K562 (cell line): Measurements from ENCODE around the gene ANP32B. TPM values are rescaled to one million over a fixed set of nuclear protein-coding genes. Genes with fewer than 3 reads are reported as not detected.

Experiments
- ARID3B ChIP-seq: fragments of 250-450 bp; sonication (Bioruptor Pico); IDR thresholded peaks from 2 replicates; pipeline ENCODE4 v1.4.0; 2020; ENCODE audit warnings: borderline replicate concordance
- ETV6 ChIP-seq, 3 experiments: fragments of 150-350 bp in 1 of 3; sonication (generic) in 1 of 3; formaldehyde crosslinking in 1 of 3; IDR thresholded peaks; 2 replicates each; pipeline versions ENCODE4 v1.6.1 to v1.8.0; 2014 to 2022; ENCODE audit warnings: borderline replicate concordance in 2 of 3, low read depth in 2 of 3, antibody characterized with exemption in 1 of 3, low read length in 1 of 3, mild to moderate bottlenecking in 1 of 3, missing genetic modification reagents in 1 of 3
- HOMEZ ChIP-seq: fragments of 250-450 bp; sonication (Bioruptor Pico); IDR thresholded peaks from 2 replicates; pipeline ENCODE4 v1.4.0; 2020; ENCODE audit warnings: mild to moderate bottlenecking, moderate library complexity
- MCM2 ChIP-seq: fragments of 450-650 bp; IDR thresholded peaks from 2 replicates; pipeline ENCODE4 v1.6.1; 2017; ENCODE audit warnings: low read depth, mild to moderate bottlenecking
- MYC ChIP-seq, 2 experiments: fragments of 250-450 bp in 1 of 2; sonication (Bioruptor Pico) in 1 of 2; IDR thresholded peaks; 2 replicates each; pipeline versions ENCODE4 v1.5.1 to v1.6.1; 2012 to 2021; ENCODE audit warnings: low read depth in 2 of 2, borderline replicate concordance in 1 of 2, improper control_type of control experiment in 1 of 2, low read length in 1 of 2, mild to moderate bottlenecking in 1 of 2, moderate library complexity in 1 of 2
- NCOA2 ChIP-seq, 2 experiments: fragments of 450-650 bp; IDR thresholded peaks; 2 replicates each; pipeline ENCODE4 v1.6.1; 2018; ENCODE audit warnings: mild to moderate bottlenecking in 2 of 2, moderate library complexity in 1 of 2; ENCODE audit not compliant: partially characterized antibody in 2 of 2
- NRF1 ChIP-seq, 2 experiments: fragments of 450-650 bp; IDR thresholded peaks in 1 of 2; conservative IDR thresholded peaks in 1 of 2; 2 replicates each; pipeline ENCODE4 v1.6.1; 2014; ENCODE audit warnings: mild to moderate bottlenecking in 2 of 2
- SP1 ChIP-seq: sonication (generic); formaldehyde crosslinking; IDR thresholded peaks from 2 replicates; pipeline ENCODE4 v1.8.1; 2022; ENCODE audit warnings: mild to moderate bottlenecking, missing genetic modification reagents
- TAL1 ChIP-seq: fragments of 450-650 bp; IDR thresholded peaks from 2 replicates; pipeline ENCODE4 v1.6.1; 2016; ENCODE audit warnings: mild to moderate bottlenecking
- XRCC4 ChIP-seq: IDR thresholded peaks from one replicate; pipeline ENCODE4 v1.6.1; 2011; ENCODE audit not compliant: insufficient read depth, insufficient read length; ENCODE audit errors: extremely low read depth
- ZBTB34 ChIP-seq: fragments of 250-450 bp; sonication (Bioruptor Pico); IDR thresholded peaks from 2 replicates; pipeline ENCODE4 v1.8.0; 2021; ENCODE audit warnings: mild to moderate bottlenecking, moderate library complexity
- ZNF449 ChIP-seq: fragments of 250-450 bp; sonication (Bioruptor Pico); IDR thresholded peaks from 2 replicates; pipeline ENCODE4 v1.8.0; 2022; ENCODE audit warnings: moderate library complexity, mild to moderate bottlenecking, inconsistent platforms
- ZNF639 ChIP-seq, 2 experiments: fragments of 200-800 bp in 1 of 2; sonication (Bioruptor generic) in 1 of 2; sonication (generic) in 1 of 2; formaldehyde crosslinking in 1 of 2; IDR thresholded peaks in 1 of 2; conservative IDR thresholded peaks in 1 of 2; 2 replicates each; pipeline versions ENCODE4 v1.5.0 to v1.6.1; 2016 to 2020; ENCODE audit warnings: missing compliant biosample characterization in 1 of 2, missing genetic modification characterization in 1 of 2, missing genetic modification reagents in 1 of 2
- ZSCAN32 ChIP-seq: fragments of 450-650 bp; formaldehyde crosslinking; IDR thresholded peaks from 2 replicates; pipeline ENCODE4 v1.4.0; 2020; ENCODE audit warnings: mild to moderate bottlenecking, moderate library complexity
- polyA plus RNA-seq, 8 experiments: library from polyadenylated mRNA; depleted of rRNA in 4 of 8; stranded (reverse) in 5 of 8; unstranded in 3 of 8; fragments of >200 nt; fragmentation: Nextera tagmentation in 2 of 8; fragmentation: Illumina TruSeq in 1 of 8; extraction: Ambion mirVana in 2 of 8; extraction: Trizol in 1 of 8; gene quantifications; 2 replicates each; pipeline versions ENCODE4 v1.2.1 to v1.2.3, GENCODE V29; 2011 to 2014; ENCODE audit warnings: inconsistent platforms in 1 of 8, missing spikeins in 1 of 8
- total RNA-seq, 7 experiments: library from RNA; depleted of rRNA in 6 of 7; stranded (reverse); fragments of >200 nt in 6 of 7; fragmentation: Illumina TruSeq in 2 of 7; extraction: Trizol in 2 of 7; gene quantifications; 2 replicates each; pipeline versions ENCODE4 v1.2.1 to v1.2.3, GENCODE V29; 2011 to 2021; ENCODE audit warnings: low replicate concordance in 1 of 7

Gene ANP32B
- total and polyA plus RNA-seq, 9 of the 15 experiments (the other 6 are each of a cell fraction or from before 2014, with no cell fraction given): 68.9 to 815 (median 141) TPM

- TF ChIP-seq ZBTB34 (CRISPR knock-in tag) (no peak), MYC (IDR thresholded peaks at IDR 0.05; ENCODE audit: low read depth, low read length) (peak; percentile 82), MYC (CRISPR knock-in tag; IDR thresholded peaks at IDR 0.05; ENCODE audit: borderline replicate concordance, low read depth) (no peak), ARID3B (no peak), HOMEZ (CRISPR knock-in tag) (no peak), ETV6 (IDR thresholded peaks at IDR 0.05; ENCODE audit: borderline replicate concordance in 1 of 2, low read depth in 2 of 2, low read length in 1 of 2) (no peak), ETV6 (CRISPR knock-in tag; IDR thresholded peaks at IDR 0.05; ENCODE audit: borderline replicate concordance) (no peak), TAL1 (no peak), SP1 (CRISPR knock-in tag) (no peak; the same call in none of the 2 replicates), NRF1 (conservative IDR thresholded peaks at IDR 0.05 in 1 of 2, IDR thresholded peaks at IDR 0.05 in 1 of 2) (peak; percentile 90 to 92), ZSCAN32 (CRISPR knock-in tag) (no peak), ZNF639 (CRISPR knock-in tag; conservative IDR thresholded peaks at IDR 0.05 in 1 of 2, IDR thresholded peaks at IDR 0.05 in 1 of 2) (peak in 1 of 2 experiments; percentile 64; a peak in 2 of 4 replicates), XRCC4 (no peak), MCM2 (no peak), NCOA2 (IDR thresholded peaks at IDR 0.05; ENCODE audit: partially characterized antibody in 2 of 2) (no peak), ZNF449 (no peak)
Measured at GRCh38 chr9:98056269-98057137, 73.4 kb downstream of the ANP32B start, which contains the start of gene NANS (continued).
